IgD-negative memory B cell (primary cell): ENCODE results near the gene CSRP3. TPM values are rescaled to one million over a fixed set of nuclear protein-coding genes. Genes with fewer than 3 reads are reported as not detected.
A peak's percentile ranks its signal among the peaks of the same experiment; 100 is the strongest.

Source experiments
- H3K27ac Mint-ChIP-seq, 3 donors: one replicate each; pipeline ENCODE4 v1.8.0; 2020 to 2022; ENCODE audit warnings: mild to moderate bottlenecking in 3 of 3, mixed read lengths in 3 of 3, moderate library complexity in 1 of 3
- H3K27me3 Mint-ChIP-seq: one replicate; pipeline ENCODE4 v1.8.0; 2021; ENCODE audit warnings: mixed read lengths
- H3K36me3 Mint-ChIP-seq: one replicate; pipeline ENCODE4 v1.8.0; 2020; ENCODE audit warnings: mild to moderate bottlenecking, mixed read lengths
- H3K4me1 Mint-ChIP-seq, 3 donors: one replicate each; pipeline ENCODE4 v1.8.0; 2020 to 2022; ENCODE audit warnings: mixed read lengths in 3 of 3, mild to moderate bottlenecking in 1 of 3
- H3K4me3 Mint-ChIP-seq, 4 donors: one replicate each; pipeline ENCODE4 v1.8.0; 2020 to 2022; ENCODE audit warnings: mild to moderate bottlenecking in 4 of 4, mixed read lengths in 4 of 4, moderate library complexity in 3 of 4
- H3K9me3 Mint-ChIP-seq, 3 donors: one replicate each; pipeline ENCODE4 v1.8.0; 2020 to 2021; ENCODE audit warnings: mixed read lengths in 3 of 3, mild to moderate bottlenecking in 1 of 3
- polyA plus RNA-seq: library from polyadenylated mRNA; unstranded; fragments of 300-500 nt; fragmentation: Illumina TruSeq; gene quantifications from one replicate; pipeline ENCODE4 v1.2.3, GENCODE V29; 2021

Gene CSRP3
- polyA plus RNA-seq: not detected

- no peaks in the 10 kb centered on the region for H3K9me3 Mint-ChIP-seq
- no peaks in the 10 kb centered on the region for H3K27me3 Mint-ChIP-seq
- no peaks in the 10 kb centered on the region for H3K4me1 Mint-ChIP-seq
- peaks cover 5% of the 10 kb centered on the region for H3K36me3 Mint-ChIP-seq
- H3K4me3 Mint-ChIP-seq: no peak within 1 kb of the TSS
- H3K27ac Mint-ChIP-seq: no peak within 1 kb of the TSS
Observed at GRCh38 chr11:19201737-19202605, at the start of gene CSRP3. TSS of gene CSRP3 (minus strand) at chr11:19201983. CDS start at chr11:19192448, 9,535 bp downstream.

GRCh38 chr11:19251577-19251976 is 49.8 kb upstream of the CSRP3 start:
- Mint-ChIP-seq H3K4me1 (no peaks in the 10 kb centered on the region), H3K4me3 (no peak overlapping the region), H3K36me3 (no peaks in the 10 kb centered on the region), H3K27me3 (peaks cover 7% of the 10 kb centered on the region), H3K9me3 (peaks cover 5 to 11% (median 9%) of the 10 kb centered on the region in 3 donors), H3K27ac (no peak overlapping the region)

DNA sequence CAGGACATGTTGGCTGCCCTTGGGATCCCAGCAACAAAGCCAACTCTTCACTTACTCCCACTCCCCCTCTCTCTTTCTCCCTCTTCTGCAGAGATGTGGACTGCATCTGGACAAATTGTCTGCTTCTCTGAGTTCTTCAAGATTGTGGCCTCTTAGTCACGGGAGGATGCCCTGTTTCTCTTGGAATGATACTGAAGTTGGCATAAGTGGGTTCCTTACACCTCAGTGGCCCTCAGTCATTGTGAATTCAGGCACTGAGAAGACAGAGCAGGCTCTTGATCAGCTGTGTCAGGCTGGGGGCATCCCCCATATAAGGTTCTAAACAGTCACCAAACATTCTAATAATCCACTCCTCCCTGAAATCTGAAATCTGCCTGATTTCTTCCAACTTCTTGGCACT is 45.0 kb upstream of the CSRP3 start:
- H3K4me3 Mint-ChIP-seq: no peak overlapping the region
- peaks cover 3 to 6% (median 5%) of the 10 kb centered on the region in 3 donors for H3K9me3 Mint-ChIP-seq
- peaks cover 5 to 19% (median 6%) of the 10 kb centered on the region in 3 donors for H3K4me1 Mint-ChIP-seq
- H3K27ac Mint-ChIP-seq: no peak overlapping the region
- peaks cover 25% of the 10 kb centered on the region for H3K27me3 Mint-ChIP-seq
- H3K36me3 Mint-ChIP-seq: no peaks in the 10 kb centered on the region

GRCh38 chr11:19245351-19245750 is 43.6 kb upstream of the CSRP3 start:
- H3K27ac Mint-ChIP-seq: no peak overlapping the region
- peaks cover 3 to 6% (median 5%) of the 10 kb centered on the region in 3 donors for H3K9me3 Mint-ChIP-seq
- no peak overlapping the region for H3K4me3 Mint-ChIP-seq
- H3K27me3 Mint-ChIP-seq: peaks cover 27% of the 10 kb centered on the region
- no peaks in the 10 kb centered on the region for H3K36me3 Mint-ChIP-seq
- H3K4me1 Mint-ChIP-seq: peaks cover 6 to 25% (median 8%) of the 10 kb centered on the region in 3 donors

GRCh38 chr11:19244621-19245020 is 42.8 kb upstream of the CSRP3 start:
- H3K27ac Mint-ChIP-seq: no peak overlapping the region
- peaks cover 6 to 29% (median 11%) of the 10 kb centered on the region in 3 donors for H3K4me1 Mint-ChIP-seq
- no peaks in the 10 kb centered on the region for H3K36me3 Mint-ChIP-seq
- peaks cover 1 to 5% (median 4%) of the 10 kb centered on the region in 3 donors for H3K9me3 Mint-ChIP-seq
- H3K4me3 Mint-ChIP-seq: no peak overlapping the region
- H3K27me3 Mint-ChIP-seq: peaks cover 27% of the 10 kb centered on the region

- peaks cover 6 to 29% (median 13%) of the 10 kb centered on the region in 3 donors for H3K4me1 Mint-ChIP-seq
- H3K9me3 Mint-ChIP-seq: peaks cover 0 to 1% (median 0%) of the 10 kb centered on the region in 3 donors
- peak overlapping the region in 1 of 4 donors; percentile 92 for H3K4me3 Mint-ChIP-seq
- H3K36me3 Mint-ChIP-seq: no peaks in the 10 kb centered on the region
- peaks cover 27% of the 10 kb centered on the region for H3K27me3 Mint-ChIP-seq
- no peak overlapping the region for H3K27ac Mint-ChIP-seq
Observed at GRCh38 chr11:19244084-19244483, 42.3 kb upstream of the CSRP3 start.

DNA sequence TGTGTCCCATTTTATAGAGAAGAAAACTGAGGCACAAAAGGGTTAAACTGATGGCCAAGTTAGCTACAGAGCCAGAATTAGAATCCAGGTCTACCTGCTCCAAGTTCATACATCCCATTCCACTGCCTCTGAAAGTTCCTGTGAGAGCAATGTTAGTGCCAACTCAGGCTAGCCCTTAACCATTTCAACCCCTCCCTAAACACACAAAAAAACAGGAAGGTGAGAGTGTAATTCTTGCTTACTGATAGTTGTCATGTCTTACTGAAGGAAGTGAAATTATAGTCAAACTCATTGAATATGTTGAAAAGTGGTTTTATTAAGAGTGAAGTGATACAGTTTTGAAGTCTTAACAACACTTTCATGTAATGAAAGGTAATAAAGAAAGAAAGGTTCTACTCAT is 41.8 kb upstream of the CSRP3 start:
- Mint-ChIP-seq H3K27ac (peak overlapping the region in 1 of 3 donors; percentile 44), H3K4me1 (peaks cover 6 to 29% (median 13%) of the 10 kb centered on the region in 3 donors), H3K27me3 (peaks cover 27% of the 10 kb centered on the region), H3K9me3 (no peaks in the 10 kb centered on the region), H3K4me3 (peak overlapping the region in 2 of 4 donors; percentile 6 to 92), H3K36me3 (no peaks in the 10 kb centered on the region)

GRCh38 chr11:19243143-19243542 is 41.4 kb upstream of the CSRP3 start:
- H3K36me3 Mint-ChIP-seq: no peaks in the 10 kb centered on the region
- peak overlapping the region in 1 of 3 donors; percentile 44 for H3K27ac Mint-ChIP-seq
- no peaks in the 10 kb centered on the region for H3K9me3 Mint-ChIP-seq
- peak overlapping the region in 3 of 4 donors; percentile 25 to 95 (median 92) for H3K4me3 Mint-ChIP-seq
- peaks cover 6 to 29% (median 13%) of the 10 kb centered on the region in 3 donors for H3K4me1 Mint-ChIP-seq
- H3K27me3 Mint-ChIP-seq: peaks cover 27% of the 10 kb centered on the region

DNA sequence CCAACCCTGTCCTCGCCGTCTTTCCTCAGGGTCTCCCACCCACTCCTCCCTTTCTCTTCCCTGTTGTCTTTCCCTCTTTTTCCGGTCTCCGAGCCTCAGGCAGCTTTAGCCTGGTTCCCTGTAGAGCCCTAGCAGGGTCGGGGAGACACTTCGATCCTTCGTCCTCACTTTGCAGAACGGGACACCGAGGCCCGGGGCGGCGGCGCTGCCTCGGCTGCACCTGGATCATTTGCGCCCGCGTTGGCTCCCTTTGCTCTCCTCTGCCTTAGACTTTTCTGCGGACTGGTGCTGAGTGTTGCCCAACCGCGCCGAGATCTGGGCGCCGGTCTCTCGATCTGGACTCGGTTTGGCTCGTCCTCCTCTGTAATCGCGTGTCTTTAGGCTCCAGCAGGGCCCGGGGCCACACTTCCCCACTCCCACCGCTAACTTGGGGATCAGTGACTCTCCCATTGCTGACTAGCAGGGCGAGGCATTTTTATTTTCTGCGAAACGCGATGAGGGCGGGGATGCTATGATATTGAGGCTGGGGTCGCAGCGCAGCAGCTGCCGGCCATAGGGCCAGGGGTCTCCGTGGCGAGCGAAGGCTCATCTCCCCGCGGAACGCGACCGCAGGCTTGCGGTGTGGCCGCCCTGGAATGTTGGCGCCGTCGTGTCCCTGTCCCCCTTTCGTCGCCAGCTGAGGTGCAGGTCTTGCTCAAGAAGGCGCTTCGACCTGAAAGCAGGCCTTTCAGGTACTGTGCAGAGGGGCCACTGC is 40.6 kb upstream of the CSRP3 start:
- Mint-ChIP-seq H3K27ac (peak overlapping the region in 2 of 3 donors; percentile 44 to 76), H3K9me3 (no peaks in the 10 kb centered on the region), H3K4me3 (peak overlapping the region; percentile 78 to 95 (median 92)), H3K36me3 (no peaks in the 10 kb centered on the region), H3K27me3 (peaks cover 27% of the 10 kb centered on the region), H3K4me1 (peaks cover 6 to 29% (median 13%) of the 10 kb centered on the region in 3 donors)

DNA sequence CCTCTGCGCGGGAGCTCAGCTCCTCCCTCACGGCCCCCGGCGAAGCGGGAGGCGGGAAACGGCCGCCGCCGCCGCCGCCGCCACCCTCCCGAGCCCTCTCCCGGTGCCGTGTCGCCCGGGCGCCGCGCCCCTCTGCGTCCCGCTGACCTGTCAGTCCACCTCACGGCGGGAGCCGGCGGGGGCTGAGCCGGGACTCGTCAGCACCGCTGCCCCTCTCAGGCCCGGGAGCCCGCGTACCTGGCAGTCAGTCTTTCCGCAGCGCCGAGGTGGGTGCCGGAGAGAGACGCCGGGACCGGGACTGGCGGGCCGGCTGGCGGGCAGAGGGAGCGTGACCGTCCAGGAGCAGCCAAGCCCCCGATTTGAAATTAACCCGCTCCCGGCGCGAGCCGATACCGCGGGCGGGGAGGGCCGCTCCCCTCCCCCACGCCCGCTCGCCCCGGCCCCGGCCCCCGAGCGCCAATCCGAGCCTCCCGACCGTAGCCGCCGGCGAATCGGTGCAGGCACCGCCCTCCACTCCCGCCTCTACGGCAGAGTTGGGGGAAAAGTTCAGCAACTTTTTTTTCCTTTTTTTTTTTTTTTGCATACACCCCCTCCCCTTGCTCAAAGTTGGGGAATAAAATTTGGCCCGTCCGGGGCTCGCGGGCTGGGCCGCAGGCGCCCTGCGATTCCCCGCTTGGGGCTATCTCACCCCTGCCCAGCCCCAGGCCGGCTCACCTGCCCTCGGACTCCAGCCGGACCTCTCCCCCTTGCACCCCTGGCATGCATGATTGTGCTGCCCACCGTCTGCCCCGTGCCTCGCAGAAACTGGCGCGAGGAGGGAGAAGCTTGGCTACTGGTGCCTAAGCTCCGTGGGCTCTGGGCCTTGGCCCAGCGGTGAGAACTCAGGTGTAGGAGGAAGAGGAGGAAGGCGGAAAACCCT is 39.7 kb upstream of the CSRP3 start:
- H3K36me3 Mint-ChIP-seq: no peaks in the 10 kb centered on the region
- H3K4me1 Mint-ChIP-seq: peaks cover 6 to 29% (median 13%) of the 10 kb centered on the region in 3 donors
- H3K9me3 Mint-ChIP-seq: no peaks in the 10 kb centered on the region
- peak overlapping the region in 2 of 3 donors; percentile 39 to 76 for H3K27ac Mint-ChIP-seq
- H3K4me3 Mint-ChIP-seq: peak overlapping the region; percentile 78 to 95 (median 94)
- peaks cover 27% of the 10 kb centered on the region for H3K27me3 Mint-ChIP-seq

GRCh38 chr11:19240420-19241259 is 38.9 kb upstream of the CSRP3 start, which contains the start of gene E2F8:
TSS of gene E2F8 (minus strand) at chr11:19240945. CDS start at chr11:19240121, 824 bp downstream.
- Mint-ChIP-seq H3K4me1 (peaks cover 6 to 29% (median 13%) of the 10 kb centered on the region in 3 donors), H3K27ac (peak within 1 kb of the TSS; percentile 31 to 63 (median 53)), H3K4me3 (peak within 1 kb of the TSS; percentile 87 to 95 (median 94)), H3K27me3 (peaks cover 27% of the 10 kb centered on the region), H3K9me3 (peaks cover 0 to 1% (median 0%) of the 10 kb centered on the region in 3 donors), H3K36me3 (no peaks in the 10 kb centered on the region)

GRCh38 chr11:19239039-19239438 is 37.3 kb upstream of the CSRP3 start:
- Mint-ChIP-seq H3K4me3 (peak overlapping the region in 2 of 4 donors; percentile 51 to 66), H3K36me3 (no peaks in the 10 kb centered on the region), H3K9me3 (peaks cover 0 to 1% (median 0%) of the 10 kb centered on the region in 3 donors), H3K27me3 (peaks cover 22% of the 10 kb centered on the region), H3K4me1 (peaks cover 6 to 29% (median 13%) of the 10 kb centered on the region in 3 donors), H3K27ac (no peak overlapping the region)

GRCh38 chr11:19237813-19238212 is 36.0 kb upstream of the CSRP3 start:
- peaks cover 4 to 20% (median 13%) of the 10 kb centered on the region in 3 donors for H3K4me1 Mint-ChIP-seq
- no peak overlapping the region for H3K27ac Mint-ChIP-seq
- H3K36me3 Mint-ChIP-seq: no peaks in the 10 kb centered on the region
- H3K4me3 Mint-ChIP-seq: no peak overlapping the region
- H3K9me3 Mint-ChIP-seq: peaks cover 0 to 1% (median 0%) of the 10 kb centered on the region in 3 donors
- peaks cover 16% of the 10 kb centered on the region for H3K27me3 Mint-ChIP-seq
